ENCODE results near the gene DGKI.

DNA sequence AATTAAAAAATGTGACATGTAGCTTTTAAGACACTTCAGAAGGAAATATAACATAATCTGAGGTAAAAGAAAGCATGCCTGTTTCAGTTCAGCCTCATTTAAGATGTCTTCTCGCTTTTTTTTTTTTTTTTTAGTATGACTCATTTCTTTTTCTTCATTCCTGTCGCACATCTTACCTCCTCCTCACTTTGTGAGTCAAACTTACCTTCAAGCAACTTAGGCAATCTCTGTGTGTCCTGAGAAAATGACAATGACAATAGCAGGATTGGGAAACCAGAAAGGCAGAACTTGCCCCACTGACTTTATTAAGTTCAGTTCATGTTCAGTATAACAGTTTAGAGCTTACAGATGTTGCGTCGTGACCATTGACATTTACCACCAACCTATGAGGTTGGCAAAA, 511.0 kb downstream of the DGKI start:
- TF ChIP-seq, protein P1, sequence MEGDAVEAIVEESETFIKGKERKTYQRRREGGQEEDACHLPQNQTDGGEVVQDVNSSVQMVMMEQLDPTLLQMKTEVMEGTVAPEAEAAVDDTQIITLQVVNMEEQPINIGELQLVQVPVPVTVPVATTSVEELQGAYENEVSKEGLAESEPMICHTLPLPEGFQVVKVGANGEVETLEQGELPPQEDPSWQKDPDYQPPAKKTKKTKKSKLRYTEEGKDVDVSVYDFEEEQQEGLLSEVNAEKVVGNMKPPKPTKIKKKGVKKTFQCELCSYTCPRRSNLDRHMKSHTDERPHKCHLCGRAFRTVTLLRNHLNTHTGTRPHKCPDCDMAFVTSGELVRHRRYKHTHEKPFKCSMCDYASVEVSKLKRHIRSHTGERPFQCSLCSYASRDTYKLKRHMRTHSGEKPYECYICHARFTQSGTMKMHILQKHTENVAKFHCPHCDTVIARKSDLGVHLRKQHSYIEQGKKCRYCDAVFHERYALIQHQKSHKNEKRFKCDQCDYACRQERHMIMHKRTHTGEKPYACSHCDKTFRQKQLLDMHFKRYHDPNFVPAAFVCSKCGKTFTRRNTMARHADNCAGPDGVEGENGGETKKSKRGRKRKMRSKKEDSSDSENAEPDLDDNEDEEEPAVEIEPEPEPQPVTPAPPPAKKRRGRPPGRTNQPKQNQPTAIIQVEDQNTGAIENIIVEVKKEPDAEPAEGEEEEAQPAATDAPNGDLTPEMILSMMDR (IDR thresholded peaks at IDR 0.05) = no peak
- no peak for TF ChIP-seq SIN3A (IDR thresholded peaks at IDR 0.05; ENCODE audit: borderline replicate concordance, insufficient read depth, low read depth, low read length)
- TF ChIP-seq POLR2AphosphoS5 (IDR thresholded peaks at IDR 0.05; ENCODE audit: low read depth, low read length) = no peak
